GM18502 (cell line): ENCODE results near the gene CST6.

Experiments used
- ATAC-seq: cut with Tn5 transposase; IDR thresholded peaks from one replicate; pipeline ENCODE4 v1.9.1; 2021; ENCODE audit warnings: mild to moderate bottlenecking; ENCODE audit not compliant: unreplicated experiment, poor library complexity

Gene CST6

DNA sequence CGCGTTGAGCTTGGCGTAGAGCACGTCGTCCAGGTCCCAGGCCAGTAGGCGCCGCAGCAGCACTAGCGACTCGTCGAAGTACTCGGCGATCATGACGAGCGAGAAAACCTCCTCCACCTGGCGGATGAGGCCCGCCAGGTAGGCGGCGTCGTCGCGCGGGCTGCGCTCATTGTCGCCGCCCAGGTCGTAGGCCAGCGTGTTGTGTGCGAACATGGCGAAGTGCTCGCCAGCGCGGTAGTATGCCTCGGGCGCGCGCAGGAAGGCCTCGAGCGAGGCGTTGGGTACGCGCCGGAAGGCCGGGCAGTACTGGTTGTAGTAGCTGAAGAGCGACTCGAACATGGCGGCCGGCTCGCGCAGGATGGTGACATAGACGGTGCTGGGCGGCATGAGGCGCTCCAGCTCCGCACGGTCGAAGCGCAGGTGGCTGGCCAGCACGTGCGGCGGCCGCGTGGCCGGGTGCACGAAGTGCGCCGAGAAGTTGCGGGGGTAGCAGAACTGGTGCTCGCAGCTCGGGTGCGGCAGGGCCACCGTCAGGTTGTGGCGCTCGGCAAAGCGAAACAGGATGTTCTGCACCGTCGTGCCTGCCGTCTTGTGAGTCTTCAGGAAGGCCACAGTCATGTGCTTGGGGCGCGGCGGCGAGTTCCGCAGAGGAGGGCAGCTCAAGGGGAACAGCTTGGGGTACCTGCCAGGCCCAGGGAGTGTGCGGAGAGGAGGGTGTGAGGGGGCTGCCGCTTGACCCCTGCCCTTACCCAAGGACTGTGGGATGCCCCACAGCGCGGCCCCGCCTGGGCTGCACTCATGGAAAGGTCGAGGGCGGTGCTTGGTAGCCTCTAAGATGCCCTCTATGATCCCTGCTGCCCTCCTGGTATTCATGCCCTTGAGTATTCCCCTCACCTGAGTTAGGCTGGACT is 31.4 kb downstream of the CST6 start:
- ATAC-seq = no peak

DNA sequence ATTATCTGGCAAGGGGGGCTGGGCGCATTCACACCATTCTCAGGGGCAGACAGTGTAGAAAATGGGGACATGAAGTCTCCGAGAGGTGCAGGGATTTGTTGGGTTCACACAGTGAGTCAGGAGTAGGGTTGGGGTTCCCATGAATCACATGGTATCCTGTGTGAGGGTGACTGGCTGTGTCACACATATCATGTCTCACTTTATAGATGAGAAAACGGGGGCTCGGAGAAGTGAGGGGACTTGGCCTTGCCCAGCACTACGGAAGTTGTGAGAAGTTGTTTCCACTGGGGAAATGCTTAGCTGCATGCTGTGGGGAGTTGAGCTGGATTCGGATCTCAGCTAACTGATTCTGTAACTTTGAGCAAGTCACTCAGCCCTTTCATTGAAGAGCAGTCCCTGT is 32.9 kb downstream of the CST6 start:
- no peak for ATAC-seq

DNA sequence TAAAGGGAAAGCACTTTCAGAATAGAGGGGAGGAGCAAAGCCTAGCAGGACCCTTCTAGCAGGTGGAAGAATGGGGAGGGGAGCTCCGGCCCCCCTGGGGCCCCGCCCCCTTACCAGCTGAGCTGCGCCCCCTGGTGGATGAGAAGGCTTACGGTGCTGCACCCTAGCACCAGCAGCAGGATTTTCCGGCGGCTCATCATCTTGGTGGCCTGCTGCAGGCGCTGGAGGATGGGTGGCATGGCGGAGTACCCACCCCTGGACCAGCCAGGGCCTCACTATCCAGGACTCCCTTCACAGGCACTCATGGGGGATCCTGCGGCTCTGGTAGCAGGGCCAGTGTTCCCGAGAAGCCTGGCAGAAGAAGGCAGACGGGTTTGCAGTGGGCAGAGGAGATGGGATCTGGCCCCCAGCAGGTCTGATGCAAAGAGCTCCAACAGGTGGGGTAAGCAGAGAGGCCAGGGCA is 33.4 kb downstream of the CST6 start:
- ATAC-seq = peak; percentile 72

DNA sequence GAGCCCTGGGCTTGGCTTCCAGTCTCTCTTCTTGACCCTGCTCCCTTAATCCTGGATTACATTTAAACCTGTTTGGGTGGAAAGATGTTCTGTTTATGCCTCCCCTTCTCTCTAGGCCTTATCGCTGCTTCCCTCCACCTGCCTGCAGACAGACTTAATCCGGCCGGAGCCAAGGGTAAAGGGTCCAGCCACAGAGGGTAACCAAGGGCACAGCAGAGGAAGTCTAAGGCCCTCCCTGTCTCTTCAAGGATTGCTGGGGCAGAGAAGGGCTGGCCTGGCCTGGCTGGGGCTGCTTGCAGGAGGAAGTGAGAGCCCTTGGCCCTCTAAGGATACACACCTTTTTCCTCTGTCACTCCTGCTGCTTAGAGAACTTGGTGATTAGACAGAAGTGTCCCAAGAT is 35.1 kb downstream of the CST6 start:
- ATAC-seq = no peak

DNA sequence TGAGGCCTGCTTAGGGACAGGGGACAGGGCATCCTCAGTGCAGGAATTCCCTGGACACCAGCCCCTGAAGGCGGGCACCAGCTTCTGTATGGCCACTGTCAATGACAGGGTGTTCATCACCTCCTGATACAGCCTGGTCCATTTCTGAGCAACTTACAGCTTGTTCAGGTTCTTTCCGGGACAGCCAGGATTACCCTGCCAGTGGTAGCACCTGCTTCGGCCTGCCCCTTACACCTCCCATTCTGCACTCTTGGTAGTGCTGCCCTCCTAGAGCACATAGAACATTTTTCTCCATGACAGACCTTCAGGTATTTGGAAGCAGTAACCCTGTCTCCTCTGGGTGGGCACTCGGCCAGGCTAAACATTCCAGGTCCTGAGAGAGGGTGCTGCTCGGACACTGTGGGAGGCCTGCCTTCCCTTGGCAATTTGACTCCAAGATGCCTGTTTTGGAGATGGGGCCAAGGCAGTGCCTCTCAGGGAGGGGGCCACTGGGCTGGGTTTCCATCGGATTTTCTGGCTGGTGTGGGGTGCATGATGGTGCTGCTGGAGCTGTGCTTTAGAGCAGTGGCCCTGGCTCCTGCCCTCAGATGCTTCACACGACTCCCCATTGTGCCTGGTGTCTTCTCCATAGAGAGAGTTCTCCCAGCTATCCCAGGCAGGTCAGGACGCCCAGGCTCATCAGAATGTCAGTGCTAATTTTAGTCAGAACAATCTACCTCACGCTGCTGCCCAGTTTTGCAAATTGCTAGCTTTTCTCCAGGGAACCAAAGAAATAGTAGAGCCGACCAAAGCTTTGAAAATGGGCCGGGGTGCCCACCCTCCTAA is 35.9 kb downstream of the CST6 start:
- no peak for ATAC-seq

DNA sequence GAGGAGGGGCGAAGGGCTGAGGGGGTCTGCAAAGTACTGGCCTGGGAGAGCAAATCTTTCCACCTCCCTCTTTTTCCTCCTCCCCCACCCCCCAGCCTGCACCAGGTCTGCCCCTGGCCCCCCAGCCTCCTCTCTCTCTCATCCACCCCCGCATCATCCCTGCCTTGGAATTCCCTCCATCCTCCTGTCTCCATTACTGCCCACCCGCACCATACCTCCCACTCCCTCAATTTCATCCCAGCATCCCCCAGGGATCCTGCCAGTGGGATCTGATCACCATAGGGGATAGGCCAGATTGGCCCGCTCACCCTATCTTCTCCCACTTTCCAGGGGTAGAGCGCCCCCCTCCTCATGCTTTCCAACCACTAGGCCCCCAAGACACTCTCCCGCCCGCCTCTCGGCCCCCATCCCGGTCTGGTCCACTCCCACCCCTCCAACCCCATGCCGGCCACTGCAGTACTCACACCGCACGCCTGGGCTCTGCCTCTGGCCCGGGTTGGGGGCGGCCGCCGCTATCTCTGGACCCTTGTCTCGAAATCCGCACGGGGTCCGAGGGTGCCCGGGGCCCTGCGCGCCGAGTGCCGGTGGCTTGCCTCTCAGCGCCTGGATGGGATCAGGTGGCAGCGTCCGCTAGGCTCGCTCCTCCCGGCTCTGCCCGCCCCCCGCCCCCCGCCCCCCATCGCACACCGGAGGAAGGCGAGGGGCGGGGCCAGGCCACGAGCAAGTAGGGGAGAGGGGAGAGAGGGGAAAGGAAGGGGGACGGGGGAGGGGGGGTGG is 36.9 kb downstream of the CST6 start, which contains the start of gene GAL3ST3:
Gene GAL3ST3, minus strand, starts transcription at position 615 of the 777 bp plus-strand sequence. CDS start 3,746 bp downstream, outside the sequence.
- no peak for ATAC-seq

DNA sequence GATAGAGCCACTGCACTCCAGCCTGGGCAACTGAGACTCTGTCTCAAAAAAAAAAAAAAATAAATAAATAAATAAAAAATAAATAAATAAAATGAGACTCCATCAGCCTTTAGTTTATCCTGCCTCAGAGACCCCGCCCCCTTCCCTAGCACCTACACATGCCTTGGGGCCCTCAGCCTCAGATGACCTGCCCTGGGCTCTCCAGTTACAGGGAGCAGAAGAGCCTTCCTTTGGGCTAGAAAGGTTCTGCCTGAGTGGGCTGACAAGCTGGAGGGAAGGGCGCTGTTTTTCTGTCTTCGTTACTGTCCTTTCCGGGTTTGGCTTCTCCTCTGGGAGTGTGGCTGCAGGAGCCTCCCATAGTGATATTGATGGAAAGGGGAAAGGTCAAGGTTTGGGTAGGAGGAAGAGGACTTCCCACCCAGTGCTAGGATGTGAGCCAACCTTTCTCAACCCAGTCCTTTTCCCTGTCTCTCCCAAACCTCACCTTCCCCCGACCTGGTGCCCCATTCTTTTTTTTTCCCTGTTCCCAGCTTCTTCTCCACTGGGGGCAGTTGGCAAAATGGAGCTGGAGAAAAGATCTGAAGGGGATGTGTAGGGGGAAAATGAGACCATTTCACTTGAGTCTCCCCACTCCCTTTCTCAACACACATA is 38.9 kb downstream of the CST6 start:
- ATAC-seq = no peak

DNA sequence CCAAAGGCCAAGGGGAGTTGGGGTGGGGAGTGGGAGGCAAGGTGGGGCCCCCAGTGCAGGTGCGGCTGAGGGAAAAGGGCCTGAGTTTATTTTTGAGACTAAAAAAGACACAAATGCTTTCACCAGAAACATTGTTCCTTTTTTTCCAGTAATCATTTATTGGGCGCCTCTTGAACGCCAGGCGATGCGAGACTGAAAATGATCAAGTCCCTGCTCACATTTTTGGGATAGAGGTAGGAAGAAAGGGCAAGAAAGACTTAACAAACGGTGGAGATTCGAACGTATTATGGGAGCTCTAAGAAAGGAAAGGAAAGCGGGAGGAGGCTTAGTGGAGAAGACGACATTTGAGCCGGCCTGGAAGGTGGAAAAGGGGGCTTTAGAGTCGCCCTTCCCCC is 39.6 kb downstream of the CST6 start:
- no peak for ATAC-seq

DNA sequence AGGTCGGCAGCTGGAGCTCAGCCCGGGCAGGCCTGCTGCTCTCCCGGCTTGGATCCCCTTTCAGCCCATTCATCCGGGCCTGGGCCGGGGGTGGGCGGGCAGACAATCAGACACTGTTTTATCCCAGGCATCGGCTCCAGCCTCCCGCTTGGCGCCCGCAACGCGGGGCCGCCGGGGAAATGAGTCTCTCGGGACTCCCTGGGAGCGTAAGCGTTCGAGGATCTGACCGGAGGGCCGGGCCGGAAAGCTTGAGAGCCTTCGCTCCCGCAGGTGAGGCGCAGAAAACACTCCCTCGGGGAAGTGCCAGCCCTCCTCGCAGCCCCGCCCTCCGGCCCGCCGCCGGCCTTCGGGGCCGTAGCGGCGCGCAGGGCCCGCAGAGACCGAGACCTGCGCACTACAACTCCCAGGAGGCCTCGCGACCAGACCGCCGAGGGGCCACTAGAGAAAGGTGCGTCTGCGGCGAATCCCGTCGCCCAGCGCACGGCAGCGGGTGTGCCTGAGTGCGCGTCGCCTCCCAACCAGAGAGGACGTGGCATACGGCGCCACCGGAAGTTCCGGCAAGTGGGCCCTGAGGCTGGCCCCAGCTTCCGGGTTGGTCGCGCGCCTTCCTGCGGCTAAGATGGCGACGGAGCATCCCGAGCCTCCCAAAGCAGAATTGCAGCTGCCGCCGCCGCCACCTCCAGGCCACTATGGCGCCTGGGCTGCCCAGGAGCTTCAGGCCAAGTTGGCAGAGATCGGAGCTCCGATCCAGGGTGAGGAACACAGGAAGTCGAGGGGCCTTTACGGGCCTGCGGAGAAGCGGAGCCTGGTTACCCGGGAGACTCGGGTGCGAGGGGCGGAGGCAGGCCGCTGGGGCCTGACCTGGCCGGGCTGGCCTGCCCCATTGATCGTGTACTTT is 40.2 kb downstream of the CST6 start, which contains the start of gene SF3B2:
Gene SF3B2, plus strand, starts transcription at position 599 of the 898 bp plus-strand sequence. Its CDS starts 21 bp downstream, at position 620.
- peak; percentile 91 for ATAC-seq

DNA sequence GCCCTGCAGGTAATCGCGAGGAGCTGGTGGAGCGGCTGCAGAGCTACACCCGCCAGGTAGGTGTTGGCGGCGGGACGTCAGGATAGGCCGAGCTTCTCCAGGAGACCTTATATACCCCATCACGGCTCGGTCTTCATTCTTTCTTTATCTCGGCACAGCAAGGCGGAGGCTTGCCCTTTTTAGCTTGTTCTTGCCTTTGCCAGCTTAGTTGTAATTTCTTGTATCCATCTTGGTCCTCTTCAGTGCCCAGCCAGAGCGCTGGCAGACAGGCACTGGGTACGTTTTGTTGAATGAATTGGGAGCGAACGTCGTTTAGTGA is 40.8 kb downstream of the CST6 start:
- ATAC-seq = no peak

DNA sequence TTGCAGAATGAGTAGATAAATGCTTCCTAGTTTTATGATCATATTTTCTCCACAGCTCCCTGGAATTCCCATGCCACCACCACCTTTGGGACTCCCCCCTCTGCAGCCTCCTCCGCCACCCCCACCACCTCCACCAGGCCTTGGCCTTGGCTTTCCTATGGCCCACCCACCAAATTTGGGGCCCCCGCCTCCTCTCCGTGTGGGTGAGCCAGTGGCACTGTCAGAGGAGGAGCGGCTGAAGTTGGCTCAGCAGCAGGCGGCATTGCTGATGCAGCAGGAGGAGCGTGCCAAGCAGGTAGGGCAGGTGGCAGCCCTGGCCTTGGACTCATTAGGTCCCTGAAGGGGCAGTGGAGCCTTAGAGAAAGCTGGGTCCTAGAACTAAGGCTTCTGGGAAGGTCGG is 43.2 kb downstream of the CST6 start:
- no peak for ATAC-seq

DNA sequence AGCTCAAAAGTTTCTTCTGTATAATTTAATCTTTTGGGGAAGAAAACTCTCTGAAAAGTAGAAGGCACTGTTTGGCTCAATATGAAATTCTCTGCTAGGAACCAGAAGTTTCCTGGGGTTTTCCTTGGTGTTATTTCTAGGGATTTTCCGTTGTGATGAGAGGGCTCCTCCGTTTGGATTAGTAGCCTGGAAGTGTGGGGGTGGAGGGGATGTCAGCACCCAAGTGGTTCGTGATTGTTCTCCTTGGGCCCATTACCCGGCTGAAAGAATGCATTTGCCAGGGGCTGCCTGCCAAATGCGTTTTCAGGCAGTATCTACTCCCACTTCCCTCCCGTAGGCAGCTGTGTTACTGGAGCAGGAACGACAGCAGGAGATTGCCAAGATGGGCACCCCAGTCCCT is 44.7 kb downstream of the CST6 start:
- no peak for ATAC-seq

DNA sequence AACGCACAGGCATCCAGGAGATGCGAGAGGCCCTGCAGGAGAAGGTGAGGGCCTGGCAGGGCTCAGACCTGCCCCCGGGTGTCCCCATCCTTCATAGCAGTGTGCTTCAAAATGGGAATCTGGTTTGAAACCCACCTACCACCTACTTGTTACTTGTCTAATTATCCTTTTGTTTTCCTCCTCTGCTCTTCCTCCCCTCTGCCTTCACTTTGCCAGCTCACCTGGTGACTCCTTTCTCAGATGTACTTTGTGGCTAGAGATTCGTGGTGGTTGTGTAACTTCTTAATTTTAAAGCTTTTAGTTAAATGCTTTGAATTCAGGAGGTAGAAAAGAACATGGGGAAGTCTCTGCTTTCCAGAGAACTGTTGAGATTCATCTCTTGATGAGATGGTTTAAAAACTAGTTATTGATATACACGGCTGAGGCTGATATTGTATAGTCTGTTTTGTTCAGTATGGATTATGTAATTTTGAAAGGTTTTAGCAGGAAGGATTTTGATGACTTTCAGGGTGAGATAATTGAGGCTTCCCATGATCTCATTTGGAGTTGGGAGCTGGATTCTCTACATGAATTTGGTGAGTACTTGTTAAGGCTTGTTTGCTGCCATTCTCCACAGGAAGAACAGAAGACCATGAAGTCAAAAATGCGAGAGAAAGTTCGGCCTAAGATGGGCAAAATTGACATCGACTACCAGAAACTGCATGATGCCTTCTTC is 48.3 kb downstream of the CST6 start:
- no peak for ATAC-seq

DNA sequence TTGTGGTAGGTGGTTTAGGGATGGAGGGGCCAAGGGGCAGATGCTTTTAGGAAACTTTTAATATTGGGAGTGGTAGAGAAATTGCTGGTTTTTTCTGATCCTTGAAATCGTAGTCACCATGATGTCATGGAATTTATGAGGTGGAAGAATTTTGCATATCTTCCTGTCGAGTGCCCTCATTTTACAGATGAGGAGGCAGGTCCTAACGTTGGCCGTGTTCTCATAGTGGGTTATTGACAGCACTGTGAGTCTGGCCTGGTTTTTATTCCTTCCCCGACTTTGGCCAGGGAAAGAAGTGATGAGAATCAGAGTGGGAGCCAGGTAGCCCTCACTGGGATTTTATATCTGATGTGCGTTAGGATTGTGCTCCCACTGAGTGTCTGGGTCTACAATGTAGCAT is 49.5 kb downstream of the CST6 start:
- no peak for ATAC-seq

DNA sequence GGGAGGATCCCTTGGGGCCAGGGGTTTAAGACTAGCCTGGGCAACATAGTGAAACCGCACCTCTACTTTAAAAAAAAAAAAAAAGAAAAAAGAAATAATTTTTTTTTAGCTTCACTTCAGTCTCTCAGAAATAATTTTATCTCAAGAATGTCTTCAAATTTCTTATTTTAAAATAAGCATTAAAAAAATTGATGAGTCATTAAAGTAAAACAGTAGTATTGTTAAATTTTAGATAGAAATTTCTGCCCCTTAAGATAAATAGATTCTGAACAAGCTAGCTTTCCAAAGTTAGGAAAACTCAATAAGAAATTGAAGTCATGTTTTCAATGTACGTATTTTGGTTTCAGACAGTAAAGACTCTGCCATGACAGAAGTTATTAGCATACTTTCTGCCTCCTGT is 50.6 kb downstream of the CST6 start:
- ATAC-seq = no peak
